Testis (tissue), 3 donors: ENCODE results near the gene HSPB7. TPM values are rescaled to one million over a fixed set of nuclear protein-coding genes. Genes with fewer than 3 reads are reported as not detected.
"Not testable (repeated sequence)": the region's sequence is repeated elsewhere in the genome, so short reads cannot be mapped to it uniquely, and the experiment has no call there.

Source experiments
- DNase-seq: peaks from one replicate; pipeline ENCODE4 v3.0.0-alpha.2; 2019
- H3K27ac ChIP-seq, 2 donors: fragments of 200-600 bp; sonication (generic); one replicate each; pipeline ENCODE4 v1.5.1; 2019
- H3K27me3 ChIP-seq: fragments of 200-600 bp; sonication (generic); one replicate; pipeline ENCODE4 v1.5.1; 2019
- H3K36me3 ChIP-seq: fragments of 200-600 bp; sonication (generic); one replicate; pipeline ENCODE4 v1.5.1; 2017; ENCODE audit warnings: low read depth; ENCODE audit errors: missing control alignments
- H3K4me1 ChIP-seq: fragments of 200-600 bp; sonication (generic); one replicate; pipeline ENCODE4 v1.5.1; 2019
- H3K4me3 ChIP-seq, 2 donors: fragments of 200-600 bp; sonication (generic); one replicate each; pipeline ENCODE4 v1.5.1; 2017 to 2019
- H3K9me3 ChIP-seq: fragments of 200-600 bp; sonication (generic); one replicate; pipeline ENCODE4 v1.5.1; 2017
- POLR2A ChIP-seq: fragments of 450-650 bp; IDR thresholded peaks from one replicate; pipeline ENCODE4 v1.6.1; 2017; ENCODE audit warnings: antibody characterized with exemption, mild to moderate bottlenecking, moderate library complexity
- WGBS, 2 donors: methylation state at CpG; one replicate each; pipeline ENCODE4 v1.1.5; 2018; 5-methylcytosine and 5-hydroxymethylcytosine counted together
- intact Hi-C: fragments of 100-400 bp; cut with DNase I; formaldehyde crosslinking; loops from one replicate; pipeline ENCODE4 v1.15.1; 2023; ENCODE audit warnings: low total_unique reads
- polyA plus RNA-seq: library from polyadenylated mRNA; stranded (reverse); fragments of 350-450 nt; fragmentation: Illumina TruSeq; extraction: RNeasy Lipid Tissue Mini Kit (QIAGEN cat#74804); gene quantifications from one replicate; pipeline ENCODE4 v1.2.3, GENCODE V29; 2014; ENCODE audit warnings: low read depth, low replicate concordance; ENCODE audit not compliant: insufficient read depth
- total RNA-seq, 2 donors: library from RNA; depleted of rRNA; stranded (reverse); fragments of >200 nt; gene quantifications; one replicate each; pipeline ENCODE4 v1.2.3, GENCODE V29; 2016
- TF ChIP-seq, protein P1 (sequence below), 3 experiments: fragments of 450-650 bp in 2 of 3; fragments of 200-600 bp in 1 of 3; sonication (generic) in 1 of 3; IDR thresholded peaks; one replicate each; pipeline ENCODE4 v1.5.1; 2016 to 2019; ENCODE audit warnings: antibody characterized with exemption in 3 of 3, mild to moderate bottlenecking in 2 of 3, moderate library complexity in 1 of 3

The HSPB7 gene
- total and polyA plus RNA-seq, 3 donors from 2014 or later, result 9.0 to 31.2 (median 11.7) TPM

DNA sequence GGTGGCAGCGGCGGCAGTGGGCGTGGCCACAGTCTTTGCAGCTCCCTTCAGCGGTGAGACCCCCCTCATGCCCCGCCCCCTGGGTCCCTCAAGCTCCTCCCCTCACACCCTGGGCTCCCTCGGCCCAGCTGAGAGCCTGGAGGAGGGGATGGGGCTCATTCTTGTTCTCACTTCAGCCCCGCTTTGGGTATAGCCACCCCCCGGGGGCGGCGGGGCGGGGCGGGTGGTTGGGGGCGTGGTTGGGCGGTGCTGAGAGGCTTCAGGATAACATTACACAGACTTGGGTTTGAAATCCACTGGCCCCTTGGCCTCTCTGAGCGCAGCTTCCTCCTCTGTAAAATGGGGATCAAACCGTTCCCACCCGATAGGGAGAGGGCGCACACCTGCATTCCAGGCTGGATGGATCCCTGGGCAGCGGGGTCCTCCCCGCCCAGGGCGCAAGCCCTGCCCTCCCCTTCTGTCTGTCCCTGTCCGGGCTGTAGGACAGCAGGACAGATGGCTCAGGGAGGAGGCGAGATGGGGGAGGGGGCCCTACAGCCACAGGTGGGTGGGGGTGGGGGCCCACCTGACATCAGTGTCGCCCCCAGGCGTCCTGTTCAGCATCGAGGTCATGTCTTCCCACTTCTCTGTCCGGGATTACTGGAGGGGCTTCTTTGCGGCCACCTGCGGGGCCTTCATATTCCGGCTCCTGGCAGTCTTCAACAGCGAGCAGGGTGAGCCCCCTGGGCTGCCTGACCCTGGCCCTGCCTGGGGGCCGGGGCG, 9.1 kb upstream of the HSPB7 start:
- Histone ChIP-seq H3K27ac (no peak overlapping the region), H3K4me3 (peak overlapping the region in 1 of 2 donors; percentile 39), H3K27me3 (no peaks in the 10 kb centered on the region), H3K36me3 (no peaks in the 10 kb centered on the region), H3K4me1 (peaks cover 7% of the 10 kb centered on the region), H3K9me3 (no peaks in the 10 kb centered on the region)
- intact Hi-C loops, result no loop called here
- WGBS, 2 donors, result 24 to 31% methylated on average over 16 to 31 of the region's 33 CpGs
- TF ChIP-seq, protein P1, sequence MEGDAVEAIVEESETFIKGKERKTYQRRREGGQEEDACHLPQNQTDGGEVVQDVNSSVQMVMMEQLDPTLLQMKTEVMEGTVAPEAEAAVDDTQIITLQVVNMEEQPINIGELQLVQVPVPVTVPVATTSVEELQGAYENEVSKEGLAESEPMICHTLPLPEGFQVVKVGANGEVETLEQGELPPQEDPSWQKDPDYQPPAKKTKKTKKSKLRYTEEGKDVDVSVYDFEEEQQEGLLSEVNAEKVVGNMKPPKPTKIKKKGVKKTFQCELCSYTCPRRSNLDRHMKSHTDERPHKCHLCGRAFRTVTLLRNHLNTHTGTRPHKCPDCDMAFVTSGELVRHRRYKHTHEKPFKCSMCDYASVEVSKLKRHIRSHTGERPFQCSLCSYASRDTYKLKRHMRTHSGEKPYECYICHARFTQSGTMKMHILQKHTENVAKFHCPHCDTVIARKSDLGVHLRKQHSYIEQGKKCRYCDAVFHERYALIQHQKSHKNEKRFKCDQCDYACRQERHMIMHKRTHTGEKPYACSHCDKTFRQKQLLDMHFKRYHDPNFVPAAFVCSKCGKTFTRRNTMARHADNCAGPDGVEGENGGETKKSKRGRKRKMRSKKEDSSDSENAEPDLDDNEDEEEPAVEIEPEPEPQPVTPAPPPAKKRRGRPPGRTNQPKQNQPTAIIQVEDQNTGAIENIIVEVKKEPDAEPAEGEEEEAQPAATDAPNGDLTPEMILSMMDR (IDR thresholded peaks at IDR 0.05), result no peak
- no peak for TF ChIP-seq POLR2A
- no peak for DNase-seq

DNA sequence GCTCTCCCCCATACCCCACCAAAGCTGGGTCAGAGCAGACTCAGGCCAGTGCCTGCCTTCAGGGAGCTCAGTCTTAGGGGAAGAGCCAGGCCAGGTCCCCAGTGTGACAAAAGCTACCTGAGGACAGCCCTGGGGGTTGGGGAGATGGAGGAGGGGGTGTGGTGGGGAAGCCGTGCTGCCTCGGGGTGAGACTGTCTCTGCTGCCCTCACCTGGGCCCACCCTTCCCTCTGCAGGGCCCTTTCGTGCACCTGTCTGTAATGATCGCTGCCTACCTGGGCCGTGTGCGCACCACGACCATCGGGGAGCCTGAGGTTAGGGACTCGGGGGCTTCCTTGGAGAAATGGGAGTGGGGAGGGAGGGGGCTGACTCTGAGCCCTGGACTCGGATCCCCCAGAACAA, 8.5 kb upstream of the HSPB7 start:
- H3K27me3 ChIP-seq, H3K9me3 ChIP-seq, H3K36me3 ChIP-seq, DNase-seq, H3K4me1 ChIP-seq, H3K27ac ChIP-seq, H3K4me3 ChIP-seq, intact Hi-C loops: not testable (repeated sequence)
- WGBS, 2 donors, result 64% methylated on average over 10 of the region's 10 CpGs; no CpG with 5 or more reads in 1 of the 2 donors

DNA sequence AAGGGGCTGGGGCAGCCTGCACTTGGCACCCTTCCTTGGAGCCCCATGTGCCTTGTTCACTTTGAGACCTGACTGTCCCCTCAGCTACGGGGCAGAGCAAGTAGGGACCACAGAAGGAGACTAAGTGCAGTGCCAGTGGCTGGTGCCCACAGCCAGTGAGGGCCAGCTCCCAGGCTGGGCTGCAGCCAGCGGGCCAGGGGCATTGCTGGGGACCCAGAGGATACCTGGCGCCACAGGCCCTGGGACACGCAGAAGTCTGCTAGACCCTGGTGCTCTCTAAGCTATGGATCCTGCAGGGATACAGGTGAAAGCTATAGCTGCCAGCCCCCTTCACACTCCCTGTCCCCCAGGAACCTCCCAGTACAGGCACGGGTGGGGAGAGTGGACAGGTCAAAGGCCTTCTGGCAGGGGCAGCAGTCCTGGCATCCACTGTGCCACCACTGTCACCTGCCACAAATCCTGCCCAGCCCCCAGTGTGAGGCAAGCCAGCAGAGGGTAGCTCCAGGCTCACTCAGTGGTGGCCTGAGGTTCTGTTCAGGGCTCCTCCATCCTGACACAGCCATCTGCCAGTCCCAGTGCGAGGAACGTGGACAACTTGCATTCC, 5.3 kb upstream of the HSPB7 start:
- 77 to 100% methylated on average over 3 to 6 of the region's 7 CpGs for WGBS, 2 donors
- Histone ChIP-seq H3K27me3 (no peaks in the 10 kb centered on the region), H3K4me1 (peaks cover 21% of the 10 kb centered on the region), H3K27ac (no peak overlapping the region), H3K36me3 (no peaks in the 10 kb centered on the region), H3K4me3 (no peak overlapping the region), H3K9me3 (no peaks in the 10 kb centered on the region)
- intact Hi-C loops, result no loop called here
- no peak for TF ChIP-seq POLR2A
- TF ChIP-seq, protein P1 (IDR thresholded peaks at IDR 0.05), result no peak
- no peak for DNase-seq

DNA sequence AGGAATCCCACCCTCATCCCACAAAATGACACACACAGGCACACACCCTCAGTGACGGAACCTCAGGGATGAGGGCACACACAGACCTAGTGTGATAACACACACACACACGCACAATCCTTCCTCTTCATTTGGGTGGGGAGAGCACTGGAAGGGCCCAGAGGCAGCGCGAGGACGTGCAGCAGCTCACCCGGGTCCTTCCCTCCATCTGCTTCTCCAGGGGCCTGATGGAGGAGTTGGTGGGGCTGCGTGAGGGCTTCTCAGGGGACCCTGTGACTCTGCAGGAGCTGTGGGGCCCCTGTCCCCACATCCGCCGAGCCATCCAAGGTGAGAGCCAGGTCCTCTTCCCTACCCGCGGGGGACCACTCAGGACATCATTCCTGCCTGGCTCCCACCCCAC, 4.5 kb upstream of the HSPB7 start:
- Histone ChIP-seq H3K9me3 (no peaks in the 10 kb centered on the region), H3K4me3 (no peak overlapping the region), H3K27ac (no peak overlapping the region), H3K36me3 (no peaks in the 10 kb centered on the region), H3K27me3 (no peaks in the 10 kb centered on the region), H3K4me1 (peaks cover 28% of the 10 kb centered on the region)
- DNase-seq, result no peak
- TF ChIP-seq POLR2A, result no peak
- TF ChIP-seq, protein P1 (IDR thresholded peaks at IDR 0.05), result no peak
- WGBS, 2 donors, result 80 to 89% methylated on average over 2 to 11 of the region's 11 CpGs
- intact Hi-C loops, result no loop called here

DNA sequence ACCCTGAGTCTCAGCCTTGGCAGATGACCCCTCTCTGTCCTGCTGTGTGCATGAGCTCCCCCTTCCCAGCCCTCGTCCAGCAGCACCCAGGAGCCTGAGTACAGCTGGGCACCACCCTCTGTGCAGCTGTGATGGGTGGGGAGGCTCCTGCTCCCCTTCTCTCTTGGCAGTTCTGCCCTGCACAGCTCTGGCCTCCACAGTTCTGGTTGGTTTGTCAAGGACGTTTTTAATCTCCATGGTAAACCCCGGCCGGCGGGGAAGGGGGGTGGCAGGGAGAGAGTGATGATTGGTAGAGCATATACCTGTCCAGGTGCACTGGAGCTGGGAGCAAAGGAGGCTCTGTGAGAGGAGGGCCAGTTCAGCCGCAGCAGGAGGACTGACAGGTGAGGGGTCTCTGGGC, 3.8 kb upstream of the HSPB7 start, which contains the start of gene CLCNKA:
CLCNKA (plus strand) TSS at position 356 of the 400 bp plus-strand sequence. CDS start 584 bp downstream, outside the sequence.
- Histone ChIP-seq H3K27ac (no peak within 1 kb of the TSS), H3K4me1 (peaks cover 29% of the 10 kb centered on the region), H3K4me3 (no peak within 1 kb of the TSS), H3K27me3 (no peaks in the 10 kb centered on the region), H3K36me3 (no peaks in the 10 kb centered on the region), H3K9me3 (no peaks in the 10 kb centered on the region)
- intact Hi-C loops, result no loop called here
- TF ChIP-seq POLR2A, result no peak
- TF ChIP-seq, protein P1 (IDR thresholded peaks at IDR 0.05), result no peak
- DNase-seq, result no peak
- 40 to 44% methylated on average over 6 of the region's 6 CpGs for WGBS, 2 donors

DNA sequence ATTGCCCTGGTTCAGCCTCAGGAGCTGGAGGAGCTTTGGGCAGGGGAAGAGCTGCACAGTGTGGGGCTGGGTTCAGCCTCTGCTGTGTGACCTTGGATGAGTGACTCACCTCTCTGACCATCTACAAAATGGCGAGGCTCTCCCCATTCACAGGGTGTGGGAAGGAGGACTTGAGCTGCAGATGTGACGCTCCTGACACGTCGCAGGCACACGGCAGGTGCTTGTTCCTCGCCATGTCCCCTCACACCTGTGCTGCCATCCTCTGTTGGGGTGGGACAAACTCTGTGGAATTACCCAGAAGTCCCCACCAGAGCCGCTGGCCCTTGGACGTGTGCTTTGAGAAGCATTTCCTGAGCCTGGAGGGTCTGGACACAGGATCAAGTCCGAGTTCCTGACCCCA, 3.0 kb upstream of the HSPB7 start:
- peaks cover 37% of the 10 kb centered on the region for H3K4me1 ChIP-seq
- DNase-seq, intact Hi-C loops: not testable (repeated sequence)

More for the DNA sequence above, 3.0 kb upstream of the HSPB7 start:
- not testable (repeated sequence) for H3K27me3 ChIP-seq, H3K4me3 ChIP-seq, H3K9me3 ChIP-seq, H3K27ac ChIP-seq, H3K36me3 ChIP-seq
- 74 to 78% methylated on average over 3 to 4 of the region's 9 CpGs for WGBS, 2 donors
